K562 (cell line): ENCODE results near the gene PEF1. TPM values are rescaled to one million over a fixed set of nuclear protein-coding genes. Genes with fewer than 3 reads are reported as not detected.

Experiments used
- ATAC-seq: fragments of 200-7000 bp; cut with Tn5 transposase; 3 replicates; pipeline ENCODE4 v1.9.1; 2020; ENCODE audit warnings: moderate library complexity
- BruUV-seq: library from RNA; stranded (reverse); fragments of 400-500 nt; replicated peaks from 2 replicates; lab custom pipeline; 2021; lab: Mats Ljungman, UMichigan
- CTCF ChIA-PET: fragments of 300-600 bp; formaldehyde crosslinking; extraction: SDS; loops from one replicate; lab custom pipeline; 2021; ENCODE audit warnings: low intra/inter-chr PET ratio; lab: Yijun Ruan, JAX
- POLR2A ChIA-PET: fragments of 300-600, 350-650 bp; sonication (Branson Sonifier 250); formaldehyde crosslinking; extraction: SDS; loops from one replicate; lab custom pipeline; 2021; ENCODE audit warnings: antibody characterized with exemption, inconsistent platforms; lab: Yijun Ruan, JAX
- DNase-seq, 4 experiments: peaks; one replicate each; pipeline versions ENCODE4 v3.0.0 to v3.0.0-alpha.2; 2011 to 2018; ENCODE audit warnings: low spot score in 3 of 4, mixed read lengths in 3 of 4; ENCODE audit errors: extremely low read depth in 1 of 4
- FAIRE-seq: peaks from 2 replicates; lab custom pipeline; 2011; peaks lifted over from hg19 to GRCh38; lab: Jason Lieb, UNC
- H2AFZ ChIP-seq: 2 replicates; pipeline ENCODE4 v1.6.0; 2011; ENCODE audit warnings: low read depth, low read length, control low read depth, inconsistent platforms
- H3K27ac ChIP-seq: fragments of 200-600 bp; 3 replicates; pipeline ENCODE4 v1.8.0; 2011; ENCODE audit warnings: low read depth, mild to moderate bottlenecking, control low read depth, inconsistent platforms, low read length, moderate library complexity, mixed read lengths; ENCODE audit errors: extremely low read depth
- H3K27me3 ChIP-seq, 2 experiments: fragments of 300-600 bp in 1 of 2; 2 replicates in 1 of 2; 3 replicates in 1 of 2; pipeline versions ENCODE4 v1.6.0 to v1.8.0; 2011; ENCODE audit warnings: inconsistent platforms in 2 of 2, low read length in 2 of 2, mild to moderate bottlenecking in 1 of 2, mixed read lengths in 1 of 2, moderate library complexity in 1 of 2; ENCODE audit not compliant: control insufficient read depth in 2 of 2, insufficient read depth in 2 of 2
- H3K36me3 ChIP-seq: fragments of 300-600 bp; 3 replicates; pipeline ENCODE4 v1.8.0; 2011; ENCODE audit warnings: mild to moderate bottlenecking, low read length, inconsistent platforms; ENCODE audit not compliant: control insufficient read depth, insufficient read depth
- H3K4me1 ChIP-seq, 2 experiments: fragments of 200-600 bp in 1 of 2; replicated peaks in 1 of 2; 2 replicates in 1 of 2; 3 replicates in 1 of 2; pipeline versions ENCODE4 v1.5.1 to v1.8.0; 2011; ENCODE audit warnings: inconsistent platforms in 2 of 2, low read length in 2 of 2, mild to moderate bottlenecking in 1 of 2, mixed read lengths in 1 of 2, moderate library complexity in 1 of 2; ENCODE audit not compliant: control insufficient read depth in 2 of 2, insufficient read depth in 2 of 2
- H3K4me2 ChIP-seq: 2 replicates; pipeline ENCODE4 v1.6.1; 2011; ENCODE audit warnings: low read length, control low read depth, inconsistent platforms, mixed read lengths; ENCODE audit not compliant: insufficient read depth
- H3K4me3 ChIP-seq: fragments of 200-600 bp; sonication (generic), shearing (Covaris generic); 2 replicates; pipeline ENCODE4 v1.5.1; 2016; ENCODE audit warnings: control low read depth, inconsistent platforms
- H3K79me2 ChIP-seq: fragments of 200-600 bp; 3 replicates; pipeline ENCODE4 v1.8.0; 2011; ENCODE audit warnings: low read length, inconsistent platforms; ENCODE audit not compliant: control insufficient read depth, insufficient read depth
- H3K9ac ChIP-seq, 2 experiments: 2 replicates each; pipeline versions ENCODE4 v1.6.0 to v1.6.1; 2011; ENCODE audit warnings: low read depth in 2 of 2, low read length in 2 of 2, control low read depth in 1 of 2, inconsistent platforms in 1 of 2, mild to moderate bottlenecking in 1 of 2, mixed read lengths in 1 of 2; ENCODE audit not compliant: insufficient read depth in 1 of 2
- H3K9me1 ChIP-seq: one replicate; pipeline ENCODE4 v1.6.0; 2011; ENCODE audit warnings: inconsistent platforms, mild to moderate bottlenecking, low read length, moderate library complexity; ENCODE audit not compliant: control insufficient read depth, insufficient read depth
- H3K9me3 ChIP-seq: replicated peaks from 2 replicates; pipeline ENCODE4 v1.5.1; 2011; ENCODE audit warnings: low read depth, low read length, inconsistent platforms; ENCODE audit not compliant: control insufficient read depth, insufficient read depth
- H4K20me1 ChIP-seq: replicated peaks from 2 replicates; pipeline ENCODE4 v1.6.1; 2011; ENCODE audit warnings: low read length, inconsistent platforms, mixed read lengths; ENCODE audit not compliant: control insufficient read depth, insufficient read depth
- ETS1 ChIP-seq: conservative IDR thresholded peaks from 2 replicates; pipeline ENCODE4 v1.6.1; 2011; ENCODE audit warnings: low read depth, mild to moderate bottlenecking, low read length; ENCODE audit not compliant: control insufficient read depth
- FOXM1 ChIP-seq, 2 experiments: fragments of 450-650 bp in 1 of 2; sonication (generic) in 1 of 2; formaldehyde crosslinking in 1 of 2; IDR thresholded peaks; 2 replicates each; pipeline versions ENCODE4 v1.6.1 to v1.9.0; 2017 to 2022; ENCODE audit warnings: low read depth in 2 of 2, mild to moderate bottlenecking in 2 of 2, missing genetic modification reagents in 1 of 2, moderate library complexity in 1 of 2
- L3MBTL2 ChIP-seq: fragments of 450-650 bp; IDR thresholded peaks from 2 replicates; pipeline ENCODE4 v1.6.1; 2016; ENCODE audit warnings: mild to moderate bottlenecking, moderate library complexity
- NBN ChIP-seq: fragments of 450-650 bp; IDR thresholded peaks from 2 replicates; pipeline ENCODE4 v1.6.1; 2016; ENCODE audit warnings: low read depth, mild to moderate bottlenecking
- POLR2H ChIP-seq: IDR thresholded peaks from 2 replicates; pipeline ENCODE4 v1.6.1; 2016; ENCODE audit warnings: missing genetic modification characterization, low read depth, mild to moderate bottlenecking, control low read depth, missing compliant biosample characterization, moderate library complexity
- POLR3G ChIP-seq: IDR thresholded peaks from 2 replicates; pipeline ENCODE4 v1.6.1; 2011; ENCODE audit not compliant: insufficient read length, insufficient replicate concordance; ENCODE audit errors: extremely low read depth
- SRSF1 ChIP-seq: fragments of 200-400 bp; formaldehyde crosslinking; IDR thresholded peaks from 2 replicates; pipeline ENCODE4 v1.6.1; 2017; ENCODE audit warnings: mild to moderate bottlenecking, low read depth, low read length, moderate library complexity
- XRCC5 ChIP-seq: fragments of 200-400 bp; formaldehyde crosslinking; IDR thresholded peaks from 2 replicates; pipeline ENCODE4 v1.6.1; 2017; ENCODE audit warnings: low read depth, mild to moderate bottlenecking, low read length
- ZNF668 ChIP-seq: fragments of 250-450 bp; sonication (Bioruptor Pico); IDR thresholded peaks from 2 replicates; pipeline ENCODE4 v1.8.0; 2022; ENCODE audit warnings: mild to moderate bottlenecking, inconsistent platforms
- ZNF79 ChIP-seq: fragments of 250-450 bp; sonication (Bioruptor Pico); IDR thresholded peaks from 2 replicates; pipeline ENCODE4 v1.4.0; 2020; ENCODE audit warnings: low read depth, mild to moderate bottlenecking, moderate library complexity
- WGBS: fragments of 100-300 bp; shearing (Covaris generic); methylation state at CpG from one replicate; pipeline ENCODE4 v1.1.6; 2016; ENCODE audit warnings: low coverage, mixed read lengths; ENCODE audit not compliant: insufficient coverage; ENCODE audit errors: missing lambda C conversion rate; 5-methylcytosine and 5-hydroxymethylcytosine counted together
- in situ Hi-C: fragments of 300-500 bp; cut with MboI; formaldehyde crosslinking; loops from 4 replicates; pipeline ENCODE4 v1.15.0; 2018; ENCODE audit warnings: inconsistent platforms, mixed read lengths
- intact Hi-C: fragments of 100-400 bp; cut with micrococcal nuclease; formaldehyde crosslinking; loops from 2 replicates; pipeline ENCODE4 v1.14.2; 2022
- polyA plus RNA-seq, 8 experiments: library from polyadenylated mRNA; depleted of rRNA in 4 of 8; stranded (reverse) in 5 of 8; unstranded in 3 of 8; fragments of >200 nt; fragmentation: Nextera tagmentation in 2 of 8; fragmentation: Illumina TruSeq in 1 of 8; extraction: Ambion mirVana in 2 of 8; extraction: Trizol in 1 of 8; gene quantifications; 2 replicates each; pipeline versions ENCODE4 v1.2.1 to v1.2.3, GENCODE V29; 2011 to 2014; ENCODE audit warnings: inconsistent platforms in 1 of 8, missing spikeins in 1 of 8
- total RNA-seq, 7 experiments: library from RNA; depleted of rRNA in 6 of 7; stranded (reverse); fragments of >200 nt in 6 of 7; fragmentation: Illumina TruSeq in 2 of 7; extraction: Trizol in 2 of 7; gene quantifications; 2 replicates each; pipeline versions ENCODE4 v1.2.1 to v1.2.3, GENCODE V29; 2011 to 2021; ENCODE audit warnings: low replicate concordance in 1 of 7
- TF ChIP-seq, protein P1 (sequence below): fragments of 250-450 bp; sonication (Bioruptor Pico); IDR thresholded peaks from 2 replicates; pipeline ENCODE4 v1.4.0; 2020; ENCODE audit warnings: mild to moderate bottlenecking, moderate library complexity
- TF ChIP-seq, protein P2 (sequence below): IDR thresholded peaks from 2 replicates; pipeline ENCODE4 v1.6.1; 2012; ENCODE audit warnings: low read depth, low read length, improper control_type of control experiment, borderline replicate concordance

PEF1 gene
- total and polyA plus RNA-seq, 9 of the 15 experiments (the other 6 are each of a cell fraction or from before 2014, with no cell fraction given) = 26.3 to 95.5 (median 61.9) TPM

GRCh38 chr1:31633117-31633516, 11.6 kb downstream of the PEF1 start (continued):
- TF ChIP-seq, protein P1, sequence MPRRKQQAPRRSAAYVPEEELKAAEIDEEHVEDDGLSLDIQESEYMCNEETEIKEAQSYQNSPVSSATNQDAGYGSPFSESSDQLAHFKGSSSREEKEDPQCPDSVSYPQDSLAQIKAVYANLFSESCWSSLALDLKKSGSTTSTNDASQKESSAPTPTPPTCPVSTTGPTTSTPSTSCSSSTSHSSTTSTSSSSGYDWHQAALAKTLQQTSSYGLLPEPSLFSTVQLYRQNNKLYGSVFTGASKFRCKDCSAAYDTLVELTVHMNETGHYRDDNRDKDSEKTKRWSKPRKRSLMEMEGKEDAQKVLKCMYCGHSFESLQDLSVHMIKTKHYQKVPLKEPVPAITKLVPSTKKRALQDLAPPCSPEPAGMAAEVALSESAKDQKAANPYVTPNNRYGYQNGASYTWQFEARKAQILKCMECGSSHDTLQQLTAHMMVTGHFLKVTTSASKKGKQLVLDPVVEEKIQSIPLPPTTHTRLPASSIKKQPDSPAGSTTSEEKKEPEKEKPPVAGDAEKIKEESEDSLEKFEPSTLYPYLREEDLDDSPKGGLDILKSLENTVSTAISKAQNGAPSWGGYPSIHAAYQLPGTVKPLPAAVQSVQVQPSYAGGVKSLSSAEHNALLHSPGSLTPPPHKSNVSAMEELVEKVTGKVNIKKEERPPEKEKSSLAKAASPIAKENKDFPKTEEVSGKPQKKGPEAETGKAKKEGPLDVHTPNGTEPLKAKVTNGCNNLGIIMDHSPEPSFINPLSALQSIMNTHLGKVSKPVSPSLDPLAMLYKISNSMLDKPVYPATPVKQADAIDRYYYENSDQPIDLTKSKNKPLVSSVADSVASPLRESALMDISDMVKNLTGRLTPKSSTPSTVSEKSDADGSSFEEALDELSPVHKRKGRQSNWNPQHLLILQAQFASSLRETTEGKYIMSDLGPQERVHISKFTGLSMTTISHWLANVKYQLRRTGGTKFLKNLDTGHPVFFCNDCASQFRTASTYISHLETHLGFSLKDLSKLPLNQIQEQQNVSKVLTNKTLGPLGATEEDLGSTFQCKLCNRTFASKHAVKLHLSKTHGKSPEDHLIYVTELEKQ = no peak
- TF ChIP-seq POLR3G (no peak), XRCC5 (peak; percentile 47; the same call in 1 of the 2 replicates), ZNF79 (CRISPR knock-in tag) (no peak), NBN (no peak), ZNF668 (CRISPR knock-in tag) (no peak)

- H3K27me3 ChIP-seq = no peaks in the 10 kb centered on the region
- no peak overlapping the region for H2AFZ ChIP-seq
- 94% methylated on average over 3 of the region's 3 CpGs for WGBS
- H3K4me3 ChIP-seq = no peak overlapping the region
- peaks cover 6% of the 10 kb centered on the region for H3K9me1 ChIP-seq
- peaks cover 0 to 7% of the 10 kb centered on the region in 2 experiments; a peak in 2 of 5 replicates for H3K4me1 ChIP-seq
- BruUV-seq = no TSS peak
- FAIRE-seq (no peak), ATAC-seq (no peak; the same call in 2 of the 3 replicates), DNase-seq (no peak)
- peak overlapping the region in 1 of 2 experiments; percentile 39; a peak in 1 of 4 replicates for H3K9ac ChIP-seq
- POLR2A ChIA-PET = interaction anchor here (0.6 to 1.3 kb wide), 2 partner anchors 10 to 12 kb away, joined by 3 read pairs; partner anchors contain the start of gene PEF1
- CTCF ChIA-PET = no interaction called here
- H4K20me1 ChIP-seq = peaks cover 6% of the 10 kb centered on the region; the same call in 1 of the 2 replicates
- H3K27ac ChIP-seq = no peak overlapping the region; the same call in 2 of the 3 replicates
- peaks cover 66% of the 10 kb centered on the region; the same call in 2 of the 3 replicates for H3K36me3 ChIP-seq
- no peaks in the 10 kb centered on the region for H3K9me3 ChIP-seq
- in situ Hi-C loops (no loop called here), intact Hi-C loops (loop anchor here (5.0 kb wide), 1 partner anchor 70 kb away; no protein-coding TSS in a partner anchor)
- H3K79me2 ChIP-seq = peaks cover 12% of the 10 kb centered on the region; the same call in 2 of the 3 replicates
- H3K4me2 ChIP-seq = no peak overlapping the region
- TF ChIP-seq POLR2H (tag) (no peak), SRSF1 (no peak), FOXM1 (IDR thresholded peaks at IDR 0.05; ENCODE audit: low read depth) (no peak), FOXM1 (CRISPR knock-in tag; IDR thresholded peaks at IDR 0.05; ENCODE audit: low read depth) (no peak), ETS1 (no peak), L3MBTL2 (no peak)
- TF ChIP-seq, protein P2, sequence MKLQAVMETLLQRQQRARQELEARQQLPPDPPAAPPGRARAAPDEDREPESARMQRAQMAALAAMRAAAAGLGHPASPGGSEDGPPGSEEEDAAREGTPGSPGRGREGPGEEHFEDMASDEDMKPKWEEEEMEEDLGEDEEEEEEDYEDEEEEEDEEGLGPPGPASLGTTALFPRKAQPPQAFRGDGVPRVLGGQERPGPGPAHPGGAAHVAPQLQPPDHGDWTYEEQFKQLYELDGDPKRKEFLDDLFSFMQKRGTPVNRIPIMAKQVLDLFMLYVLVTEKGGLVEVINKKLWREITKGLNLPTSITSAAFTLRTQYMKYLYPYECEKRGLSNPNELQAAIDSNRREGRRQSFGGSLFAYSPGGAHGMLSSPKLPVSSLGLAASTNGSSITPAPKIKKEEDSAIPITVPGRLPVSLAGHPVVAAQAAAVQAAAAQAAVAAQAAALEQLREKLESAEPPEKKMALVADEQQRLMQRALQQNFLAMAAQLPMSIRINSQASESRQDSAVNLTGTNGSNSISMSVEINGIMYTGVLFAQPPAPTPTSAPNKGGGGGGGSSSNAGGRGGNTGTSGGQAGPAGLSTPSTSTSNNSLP = no peak
Observed at GRCh38 chr1:31632649-31633048, 12.0 kb downstream of the PEF1 start.
